Large intestine (tissue), 3 donors: Measurements from ENCODE around the gene YARS1. TPM values are rescaled to one million over a fixed set of nuclear protein-coding genes. Genes with fewer than 3 reads are reported as not detected.

Experiments
- DNase-seq, 2 donors: peaks; one replicate each; pipeline versions ENCODE4 v3.0.0 to v3.0.0-alpha.2; 2013
- H3K27ac ChIP-seq: one replicate; pipeline ENCODE4 v1.5.1; 2013; ENCODE audit warnings: low read length
- H3K27me3 ChIP-seq: 2 replicates; pipeline ENCODE4 v1.6.1; 2013; ENCODE audit warnings: low read length; ENCODE audit not compliant: control insufficient read depth, insufficient read depth
- H3K36me3 ChIP-seq: 2 replicates; pipeline ENCODE4 v1.6.1; 2013; ENCODE audit warnings: low read length; ENCODE audit not compliant: control insufficient read depth, insufficient read depth
- H3K4me1 ChIP-seq: one replicate; pipeline ENCODE4 v1.6.1; 2013; ENCODE audit warnings: low read length; ENCODE audit not compliant: control insufficient read depth, insufficient read depth
- H3K4me3 ChIP-seq: one replicate; pipeline ENCODE4 v1.5.1; 2013; ENCODE audit warnings: low read length
- H3K9me3 ChIP-seq: one replicate; pipeline ENCODE4 v1.6.1; 2013; ENCODE audit warnings: mild to moderate bottlenecking, low read depth, low read length, moderate library complexity; ENCODE audit not compliant: control insufficient read depth
- WGBS: methylation state at CpG from one replicate; pipeline ENCODE4 v1.1.5; 2013; ENCODE audit warnings: low lambda C conversion rate; ENCODE audit not compliant: insufficient coverage; 5-methylcytosine and 5-hydroxymethylcytosine counted together
- polyA plus RNA-seq: library from polyadenylated mRNA; unstranded; fragments of 120-200 nt; gene quantifications from one replicate; pipeline ENCODE4 v1.2.1, GENCODE V29; 2013

The YARS1 gene
- polyA plus RNA-seq, 1 donor = 59.9 TPM

DNA sequence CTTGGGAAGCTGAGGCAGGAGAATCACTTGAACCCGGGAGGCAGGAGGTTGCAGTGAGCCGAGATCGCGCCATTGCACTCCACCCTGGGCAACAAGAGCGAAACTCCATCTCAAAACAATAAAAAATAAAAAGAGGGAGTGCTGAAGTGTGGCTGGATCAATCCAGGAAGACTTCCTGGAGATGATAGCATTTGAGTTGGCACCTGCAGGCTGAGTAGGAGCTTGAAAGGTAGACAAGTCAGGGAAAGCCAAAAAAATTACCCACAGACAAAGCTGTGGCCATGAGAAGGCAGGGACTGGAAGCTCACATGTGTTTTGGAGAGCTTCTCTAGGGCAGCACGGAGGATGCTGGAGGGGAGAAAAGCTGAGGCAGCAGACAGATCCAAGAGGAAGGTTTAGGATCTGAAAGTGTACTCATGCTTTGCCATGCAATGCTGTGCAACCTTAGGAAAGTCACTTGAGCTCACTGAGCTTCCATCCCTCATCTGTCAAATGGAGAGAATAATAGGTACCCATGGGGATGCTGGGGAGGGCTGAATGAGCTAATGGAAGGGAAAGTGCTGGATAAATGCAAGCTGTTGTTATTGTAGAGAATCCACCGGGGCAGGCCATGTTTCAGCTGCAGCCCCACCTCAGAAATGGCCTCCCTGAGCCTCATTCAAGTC lies 88.6 kb downstream of the YARS1 start:
- Histone ChIP-seq H3K27ac (no peak overlapping the region), H3K27me3 (no peaks in the 10 kb centered on the region), H3K9me3 (no peaks in the 10 kb centered on the region), H3K36me3 (no peaks in the 10 kb centered on the region), H3K4me1 (peaks cover 6% of the 10 kb centered on the region), H3K4me3 (no peak overlapping the region)
- DNase-seq = no peak
- WGBS = no CpG with 5 or more reads among the region's 7 CpGs

DNA sequence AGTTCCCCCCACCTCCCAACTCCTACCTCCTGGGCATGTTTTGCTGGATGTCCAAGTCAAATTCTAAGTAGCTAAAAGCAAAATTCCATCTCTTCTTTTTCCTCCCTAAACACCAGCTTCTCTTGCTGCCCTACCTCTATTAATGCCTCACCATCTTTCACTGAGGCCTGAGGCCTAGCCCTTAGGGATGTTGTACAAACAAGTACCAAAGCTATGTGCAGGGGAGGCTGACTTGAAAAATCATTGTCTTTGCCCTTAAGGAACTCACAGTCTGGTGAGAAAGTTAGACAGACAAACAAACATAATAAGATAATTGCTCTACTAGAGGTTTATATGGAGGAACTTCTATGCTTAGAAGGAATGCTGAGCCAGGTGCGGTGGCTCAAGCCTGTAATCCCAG lies 89.3 kb downstream of the YARS1 start:
- WGBS = no CpG with 5 or more reads among the region's 1 CpG
- no peaks in the 10 kb centered on the region for H3K9me3 ChIP-seq
- peaks cover 6% of the 10 kb centered on the region for H3K4me1 ChIP-seq
- no peaks in the 10 kb centered on the region for H3K27me3 ChIP-seq
- H3K27ac ChIP-seq = no peak overlapping the region
- DNase-seq = no peak
- no peak overlapping the region for H3K4me3 ChIP-seq
- H3K36me3 ChIP-seq = no peaks in the 10 kb centered on the region

DNA sequence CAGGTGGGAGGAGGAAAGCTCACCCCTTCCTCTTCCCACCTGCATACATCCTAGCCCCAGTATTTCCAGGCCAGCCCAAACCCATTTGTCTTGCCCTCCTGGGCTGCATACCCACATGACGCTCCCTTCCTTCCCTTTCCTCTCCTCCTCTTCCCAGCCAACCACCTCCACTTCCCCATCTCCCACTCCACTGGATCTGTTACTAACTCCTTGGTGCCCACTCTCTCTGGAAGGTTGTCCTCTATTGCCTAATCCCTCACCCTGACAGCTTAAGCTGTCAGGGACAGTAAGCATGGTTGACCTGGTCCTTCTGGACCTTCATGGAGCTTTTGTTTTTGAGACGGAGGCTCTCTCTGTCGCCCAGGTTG lies 91.6 kb downstream of the YARS1 start:
- peaks cover 6% of the 10 kb centered on the region for H3K4me1 ChIP-seq
- no peaks in the 10 kb centered on the region for H3K9me3 ChIP-seq
- no peaks in the 10 kb centered on the region for H3K27me3 ChIP-seq
- H3K27ac ChIP-seq = no peak overlapping the region
- no peak overlapping the region for H3K4me3 ChIP-seq
- H3K36me3 ChIP-seq = no peaks in the 10 kb centered on the region
- no peak for DNase-seq
- no CpG with 5 or more reads among the region's 3 CpGs for WGBS

Other genes starting within 250 kb of the YARS1 start
- 39.5 TPM for gene ZBTB8OS, start 166.8 kb downstream of the YARS1 start, polyA plus RNA-seq
- 159 TPM for gene RBBP4, start 166.2 kb downstream of the YARS1 start, polyA plus RNA-seq
- gene SYNC, start 114.6 kb downstream of the YARS1 start, polyA plus RNA-seq = 5.2 TPM
- 27.5 TPM for gene S100PBP, start 295 bp upstream of the YARS1 start, polyA plus RNA-seq
- gene FNDC5, start 53.6 kb upstream of the YARS1 start, polyA plus RNA-seq = 11.0 TPM
- gene HPCA, start 69.1 kb upstream of the YARS1 start, polyA plus RNA-seq = 0.87 TPM
- gene TMEM54, start 84.0 kb upstream of the YARS1 start, polyA plus RNA-seq = 27.7 TPM
- gene RNF19B, start 147.5 kb upstream of the YARS1 start, polyA plus RNA-seq = 31.3 TPM
- gene AK2, start 219.5 kb upstream of the YARS1 start, polyA plus RNA-seq = 192 TPM